Amniotic epithelial cell (primary cell): ENCODE measurements around the gene MRC2.

Experiments used
- DNase-seq: peaks from one replicate; pipeline ENCODE4 v3.0.0-alpha.2; 2010; ENCODE audit warnings: low read depth

MRC2 gene

DNA sequence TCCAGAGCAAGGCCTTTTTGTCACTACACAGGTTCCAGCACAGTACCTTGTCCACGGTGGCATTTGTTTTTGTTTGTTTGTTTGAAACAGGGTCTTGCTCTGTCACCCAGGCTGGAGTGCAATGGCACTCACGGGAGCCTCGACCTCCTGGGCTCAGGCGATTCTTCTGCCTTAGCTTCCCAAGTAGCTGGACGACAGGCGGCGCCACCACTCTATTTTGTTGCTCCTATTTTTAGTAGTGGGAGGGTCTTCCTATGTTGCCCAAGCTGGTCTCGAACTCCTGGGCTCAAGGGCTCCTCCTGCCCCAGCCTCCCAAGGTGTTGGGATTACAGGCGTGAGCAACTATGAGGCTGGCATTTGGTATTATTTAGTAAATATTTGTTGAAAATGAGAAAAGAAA, 10.3 kb downstream of the MRC2 start:
- no peak for DNase-seq

DNA sequence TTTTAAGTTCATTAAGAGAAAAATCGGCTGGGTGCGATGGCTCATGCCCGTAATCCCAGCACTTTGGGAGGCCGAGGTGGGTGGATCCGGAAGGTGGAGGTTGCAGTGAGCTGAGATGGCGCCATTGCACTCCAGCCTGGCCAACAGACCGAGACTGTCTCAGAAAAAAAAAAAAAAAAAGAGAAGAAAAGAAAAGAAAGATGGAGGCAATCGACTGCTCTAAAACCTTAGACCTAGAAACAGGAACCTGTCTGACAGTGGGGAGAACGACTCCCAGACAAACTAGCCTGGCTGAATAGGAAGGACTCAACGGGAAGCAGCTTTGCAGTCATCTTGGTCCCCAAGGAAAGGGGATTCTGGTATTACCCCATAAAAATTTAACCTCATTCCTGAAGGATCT, 13.7 kb downstream of the MRC2 start:
- DNase-seq: no peak

DNA sequence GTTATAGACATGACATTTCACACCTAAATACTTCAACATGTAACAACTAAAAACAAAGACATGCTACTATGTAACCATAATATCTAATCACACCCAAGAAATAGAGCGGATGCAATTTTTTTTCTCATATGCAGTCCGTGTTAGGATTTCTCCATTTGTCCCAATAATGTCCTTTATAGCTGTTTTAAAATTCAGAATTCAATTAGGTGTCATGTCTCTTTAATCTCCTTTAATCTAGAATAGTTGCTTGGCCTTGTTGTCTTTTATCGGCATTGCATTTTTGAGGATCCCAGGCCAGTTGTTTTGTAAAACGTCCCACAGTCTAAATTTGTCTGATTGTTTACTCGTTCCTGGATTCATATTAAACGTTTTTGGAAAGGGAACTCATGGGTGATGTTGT, 14.5 kb downstream of the MRC2 start:
- DNase-seq: no peak

DNA sequence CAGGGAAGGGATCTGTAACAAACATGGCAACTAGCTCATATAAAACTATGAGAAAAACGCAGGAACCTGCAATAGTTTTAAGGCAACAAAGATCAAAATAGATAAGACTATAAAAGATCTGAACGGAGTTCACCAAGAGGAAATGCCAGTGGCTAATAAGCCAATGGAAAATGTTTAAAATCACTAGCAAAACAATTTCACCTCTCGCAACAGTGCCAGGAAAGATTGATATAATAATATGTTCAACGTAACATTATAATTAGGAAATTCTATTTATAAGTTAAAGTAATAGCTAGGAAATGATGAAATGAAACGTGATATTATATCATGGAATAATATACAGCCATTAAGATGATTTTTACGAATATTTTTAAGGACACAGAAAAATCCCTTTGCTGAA, 16.0 kb downstream of the MRC2 start:
- no peak for DNase-seq

DNA sequence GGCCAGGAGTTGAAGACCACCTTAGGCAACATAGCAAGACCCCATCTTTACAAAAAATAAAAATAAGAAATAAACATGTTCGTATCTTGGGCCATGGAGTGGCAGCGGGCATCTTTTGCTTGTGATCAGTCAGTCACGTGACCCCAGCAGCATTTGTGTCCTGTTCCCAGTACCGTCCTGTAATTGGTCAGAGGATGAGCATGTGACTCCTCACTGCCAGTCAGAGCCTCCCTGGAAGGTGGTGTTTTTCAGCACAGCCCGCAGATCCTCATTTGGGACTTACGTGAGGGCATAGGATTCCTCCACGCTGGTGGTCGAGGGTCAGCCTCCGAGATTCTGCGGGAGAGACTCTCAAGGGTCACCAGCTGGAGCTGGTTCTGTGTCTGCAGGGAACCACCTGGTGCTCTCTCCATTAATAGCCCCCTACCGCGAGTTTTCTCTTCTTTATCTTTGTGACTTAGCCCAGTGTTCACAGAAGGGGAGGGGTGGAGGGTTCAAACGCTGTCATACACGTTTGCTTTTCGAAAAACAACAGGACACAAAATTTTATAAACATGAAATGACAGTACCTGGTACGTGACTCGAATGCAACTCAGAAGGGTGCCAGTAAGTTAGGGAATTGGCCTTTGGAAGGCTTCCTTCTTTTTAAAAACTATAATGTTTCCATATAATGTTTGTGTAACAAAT, 17.2 kb downstream of the MRC2 start:
- DNase-seq: no peak

DNA sequence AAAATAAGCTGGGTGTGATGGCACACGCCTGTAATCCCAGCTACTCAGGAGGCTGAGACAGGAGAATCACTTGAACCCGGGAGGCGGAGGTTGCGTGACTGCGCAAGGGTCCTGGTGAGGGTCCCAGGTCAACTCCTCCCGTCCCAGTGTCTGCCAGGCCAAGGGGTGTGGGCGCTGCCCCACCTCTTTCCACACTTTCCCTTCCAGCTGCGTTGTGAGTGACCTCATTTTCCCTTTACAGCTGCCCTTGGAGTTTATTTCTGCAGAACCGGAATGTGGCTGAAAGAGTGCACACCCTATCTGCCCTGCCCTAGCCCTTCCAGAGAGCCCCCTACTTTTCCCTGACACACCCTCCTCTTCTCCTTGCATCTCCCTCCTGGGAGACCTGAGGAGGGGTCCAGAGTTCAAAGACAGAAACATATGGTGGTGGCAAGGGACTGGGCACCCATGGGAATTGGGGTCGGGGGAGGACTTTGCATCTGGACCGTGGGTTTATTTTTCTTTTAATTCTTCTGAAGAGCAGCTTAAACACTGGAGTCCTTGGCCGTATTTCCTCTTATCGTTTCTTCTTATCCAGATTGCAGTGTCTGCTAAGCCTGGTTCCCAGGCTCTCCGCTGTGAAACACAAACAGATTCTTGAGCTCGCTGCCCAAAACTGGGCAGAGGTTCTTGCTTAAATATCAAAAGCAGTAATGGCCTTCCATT, 20.9 kb downstream of the MRC2 start:
- no peak for DNase-seq

DNA sequence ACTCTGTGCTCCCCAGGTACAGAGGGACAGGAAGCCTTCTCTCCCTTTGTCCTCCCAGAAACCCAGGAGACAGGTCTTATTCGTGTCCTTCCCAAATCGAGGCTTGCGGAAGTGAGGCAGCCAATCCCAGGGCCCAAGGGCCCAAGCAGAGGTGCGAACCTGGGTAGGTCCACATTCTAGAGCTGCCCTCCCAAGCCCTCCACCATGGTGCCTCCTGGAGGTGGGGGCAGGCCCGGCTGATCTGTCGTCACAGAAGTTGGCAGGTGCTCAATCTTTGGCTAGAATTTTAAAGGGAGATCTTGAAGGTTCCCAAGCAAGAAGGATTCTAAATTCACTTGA, 21.5 kb downstream of the MRC2 start:
- DNase-seq: no peak

DNA sequence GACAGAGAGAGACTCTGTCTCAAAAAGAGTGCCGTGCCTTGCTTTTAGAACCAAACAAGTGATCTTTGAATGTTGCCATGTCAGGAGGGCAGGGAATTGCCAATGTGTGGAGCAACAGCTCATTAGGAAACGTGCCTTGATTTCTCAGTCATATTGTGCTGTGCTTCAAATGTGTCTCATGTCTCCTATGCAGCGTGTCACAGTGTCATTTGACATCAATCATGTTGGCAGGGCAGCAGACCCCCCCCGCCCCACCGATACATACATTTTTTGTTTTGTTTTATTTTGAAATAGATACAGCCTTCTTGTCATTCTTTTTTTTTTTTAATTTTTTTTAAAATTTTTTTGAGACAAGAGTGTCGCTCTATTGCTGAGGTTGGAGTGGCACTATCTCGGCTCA, 22.1 kb downstream of the MRC2 start:
- no peak for DNase-seq

DNA sequence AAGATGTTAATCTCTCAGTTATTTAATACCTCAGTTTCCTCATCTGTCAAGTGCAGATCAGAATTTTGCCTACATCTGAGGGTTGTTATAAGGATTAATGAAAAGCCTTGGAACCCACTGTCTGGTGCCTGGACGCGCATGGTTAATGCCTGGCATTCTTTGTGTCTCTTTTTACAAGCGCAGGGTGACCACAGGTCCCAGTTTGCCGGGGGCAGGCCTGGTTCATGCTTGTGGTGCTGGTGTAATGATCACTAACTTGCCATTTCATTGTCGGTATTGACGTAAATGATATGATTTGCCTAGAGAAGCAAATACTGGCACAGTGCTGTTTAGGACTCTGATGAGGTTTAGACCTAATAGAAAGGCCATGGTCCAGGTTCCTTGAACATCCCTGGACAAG, 23.1 kb downstream of the MRC2 start:
- no peak for DNase-seq

DNA sequence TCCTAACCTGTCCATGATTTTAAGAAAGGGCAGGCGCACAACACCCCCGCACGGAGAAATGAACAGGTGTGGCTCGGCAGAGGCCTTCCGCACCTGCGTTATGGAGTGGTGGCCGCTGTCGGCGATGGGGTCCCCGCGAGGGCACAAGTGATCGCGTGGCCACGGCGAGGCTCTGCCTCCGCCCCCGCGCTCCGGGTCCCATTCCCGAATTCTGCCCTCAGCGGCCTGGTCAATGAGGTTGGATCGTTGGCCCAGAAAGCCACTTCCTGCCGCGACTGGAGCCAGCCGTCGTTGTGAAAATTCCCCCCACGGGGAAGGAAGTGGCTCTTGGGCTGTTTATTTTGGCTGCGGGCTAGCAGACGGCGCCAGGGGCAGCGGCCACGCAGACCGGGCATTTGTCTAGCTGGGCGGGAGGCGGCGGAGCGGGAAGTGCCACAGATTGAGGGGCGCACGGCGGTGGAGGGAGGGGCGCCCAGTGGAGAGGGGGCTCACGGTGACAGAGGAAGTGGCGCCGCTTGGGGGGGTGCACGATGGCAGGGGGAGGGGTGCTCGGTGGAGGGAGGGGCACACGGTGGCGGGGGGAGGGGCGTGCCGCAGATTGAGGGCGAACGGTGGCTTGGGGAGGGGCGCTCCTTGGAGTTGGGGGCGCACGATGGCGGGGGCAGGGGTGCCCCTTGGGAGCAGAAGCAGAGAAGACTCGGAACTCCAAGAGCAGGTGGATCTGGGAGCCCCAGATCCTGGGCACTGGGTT, 25.0 kb downstream of the MRC2 start:
- DNase-seq: no peak

DNA sequence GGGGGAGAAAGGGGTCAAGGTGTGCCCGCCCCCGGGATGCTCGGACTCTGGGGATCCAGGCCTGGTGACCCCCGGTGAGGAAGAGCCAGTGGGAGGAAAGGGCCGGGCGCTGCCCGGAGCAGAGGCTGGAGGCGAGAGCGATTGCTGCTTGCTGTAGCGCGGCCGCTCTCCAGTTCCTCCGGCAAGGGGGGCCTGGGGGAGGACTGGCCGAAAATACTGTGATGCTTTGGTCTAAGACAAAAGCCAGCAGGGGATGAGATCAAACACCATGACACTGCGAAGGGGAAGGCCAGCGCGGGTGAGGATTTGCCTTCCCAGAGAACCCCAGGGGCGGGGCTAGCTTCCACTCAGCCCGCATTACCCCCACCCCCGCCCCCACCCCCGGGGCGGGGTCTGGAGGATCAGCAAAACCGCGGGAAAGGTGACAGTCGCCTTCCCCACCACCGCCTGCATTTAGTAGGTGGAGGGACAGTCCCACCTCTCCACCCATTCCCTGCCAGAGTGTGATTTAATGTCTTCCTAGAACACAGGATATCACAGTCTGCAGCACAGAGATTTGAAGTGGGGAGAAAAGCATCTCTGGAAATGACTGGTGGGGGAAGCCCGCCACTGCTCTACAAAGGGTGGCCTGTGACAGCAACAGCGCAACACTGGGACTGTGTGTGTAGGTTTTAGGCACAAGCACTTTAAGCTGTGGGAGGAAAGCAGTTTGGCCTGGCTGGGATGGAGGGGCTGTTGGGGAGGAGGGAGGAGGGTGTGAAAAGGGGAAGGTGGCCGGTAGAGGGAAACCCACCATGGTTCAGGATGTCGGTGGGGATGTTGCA, 25.7 kb downstream of the MRC2 start:
- no peak for DNase-seq

DNA sequence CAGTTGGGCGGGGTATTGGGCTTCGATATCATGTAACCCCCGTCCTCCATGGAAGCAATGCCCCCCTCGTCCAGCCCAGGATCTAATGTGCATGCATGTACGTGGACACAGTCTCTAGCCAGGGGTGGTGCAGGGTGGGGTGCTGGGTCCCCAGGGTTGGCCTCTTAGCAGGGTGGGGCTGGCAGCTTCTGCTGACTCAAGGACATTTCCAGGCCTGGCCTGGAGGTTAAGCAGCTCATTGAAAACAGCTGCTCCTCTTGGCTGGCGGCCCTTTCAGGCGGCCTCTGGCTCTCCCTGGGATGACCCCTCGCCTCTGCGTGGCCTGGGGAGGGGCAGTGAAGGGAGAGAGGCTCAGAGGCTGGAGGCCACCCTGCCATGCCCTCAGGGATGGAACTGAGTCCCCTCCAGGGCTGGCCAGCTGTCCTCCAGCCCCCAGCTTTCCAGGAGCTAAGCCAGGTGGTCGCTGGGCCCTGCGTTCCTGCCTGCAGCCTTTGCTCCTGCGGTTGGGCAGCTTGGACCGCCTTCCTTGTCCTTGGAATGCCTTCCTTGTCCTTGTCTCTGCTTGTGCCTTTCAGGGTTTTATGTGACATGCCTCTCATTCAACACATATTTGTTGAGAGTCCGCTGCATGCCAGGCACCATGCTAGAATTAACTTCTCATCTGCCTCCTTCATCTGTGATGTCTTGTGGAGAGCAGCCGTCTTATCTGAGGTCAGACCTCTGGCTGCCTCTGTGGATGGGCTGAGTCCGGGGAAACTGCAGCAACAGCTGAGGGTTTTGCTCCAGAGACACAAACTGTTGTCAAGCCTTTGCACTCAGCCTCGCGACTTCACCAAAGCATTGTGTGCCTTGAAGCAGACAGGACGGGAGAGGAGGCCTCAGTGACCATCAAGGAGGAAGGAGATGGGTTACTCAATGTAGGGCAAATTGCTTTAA, 26.6 kb downstream of the MRC2 start:
- peak; percentile 60 for DNase-seq

DNA sequence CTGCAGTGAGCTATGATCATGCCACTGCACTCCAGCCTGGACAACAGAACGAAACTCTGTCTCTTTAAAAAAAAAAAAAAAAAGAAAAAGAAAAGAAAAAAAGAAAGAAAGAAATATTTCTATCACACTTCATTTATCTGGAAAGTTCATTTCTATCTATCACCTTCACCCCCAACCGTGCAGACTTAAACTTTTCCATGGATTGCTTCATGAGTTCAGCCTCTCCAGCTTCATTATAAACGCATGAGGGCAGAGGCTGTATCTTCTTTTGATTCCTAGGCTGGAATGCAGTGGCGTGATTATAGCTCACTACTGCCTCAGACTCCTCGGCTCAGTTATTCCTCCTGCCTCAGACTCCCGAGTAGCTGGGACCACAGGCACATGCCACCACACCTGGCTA, 28.2 kb downstream of the MRC2 start:
- no peak for DNase-seq

DNA sequence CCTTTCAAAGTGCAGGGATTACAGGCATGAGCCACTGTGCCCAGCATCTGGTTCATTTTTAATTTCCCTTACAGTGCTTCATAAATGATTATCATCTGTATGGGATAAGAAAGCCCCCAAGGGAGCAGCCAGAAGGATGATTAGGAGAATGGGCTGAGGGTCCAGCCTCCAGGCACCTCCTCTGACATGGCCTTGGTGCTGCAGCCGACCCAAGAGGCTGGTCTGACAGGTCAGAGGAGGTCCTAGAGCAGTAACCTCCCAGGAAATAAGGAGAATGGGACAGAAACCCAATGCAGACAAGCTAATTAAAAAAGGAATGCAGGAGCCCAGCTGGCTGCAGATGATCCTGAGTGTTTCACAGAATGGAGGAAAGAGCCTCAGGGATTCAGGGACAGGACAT, 29.0 kb downstream of the MRC2 start:
- no peak for DNase-seq

DNA sequence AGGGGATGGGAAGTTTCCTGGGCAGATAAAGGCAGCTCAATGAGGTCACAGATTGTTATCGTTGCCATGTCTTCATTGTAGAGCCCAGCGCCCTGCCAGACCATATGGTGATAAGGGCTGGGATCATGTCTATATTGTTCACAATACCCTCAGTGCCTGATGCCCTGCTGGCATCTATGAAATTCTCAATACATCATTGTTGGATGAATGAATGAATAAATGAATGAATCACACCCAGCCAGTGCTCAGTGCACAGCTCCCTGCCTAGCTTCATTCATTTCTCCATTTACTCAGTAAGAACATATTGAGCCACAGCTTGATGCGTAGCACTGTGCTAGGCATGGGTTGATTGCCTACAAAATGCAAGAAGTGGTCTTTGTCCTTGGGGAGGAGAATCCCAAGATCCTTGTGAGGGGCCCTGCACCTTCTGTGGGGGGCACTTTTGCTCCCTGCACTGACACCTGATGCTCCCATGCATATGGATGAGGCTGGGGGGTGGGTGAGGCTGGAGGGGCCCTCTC, 29.7 kb downstream of the MRC2 start:
- no peak for DNase-seq

DNA sequence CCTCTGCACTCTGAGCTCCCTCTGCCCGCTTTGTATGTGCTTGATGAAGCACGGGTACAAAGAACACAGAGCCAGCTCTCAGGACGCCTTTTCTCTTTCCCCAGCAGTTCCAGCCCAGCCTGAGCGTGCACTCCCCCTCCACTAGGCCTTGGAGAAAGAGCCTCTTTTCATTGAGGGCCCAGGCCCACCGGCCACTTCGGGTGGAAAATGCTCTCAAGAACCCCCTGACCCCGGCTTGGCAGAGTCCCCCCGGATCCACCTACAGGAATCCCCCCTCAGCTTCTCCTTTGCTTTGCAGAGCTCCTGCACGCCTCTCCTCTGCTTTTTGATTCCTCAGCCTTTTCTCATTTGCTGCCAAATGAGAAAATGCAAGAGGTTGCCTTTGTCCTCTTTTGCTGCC, 30.2 kb downstream of the MRC2 start:
- no peak for DNase-seq

DNA sequence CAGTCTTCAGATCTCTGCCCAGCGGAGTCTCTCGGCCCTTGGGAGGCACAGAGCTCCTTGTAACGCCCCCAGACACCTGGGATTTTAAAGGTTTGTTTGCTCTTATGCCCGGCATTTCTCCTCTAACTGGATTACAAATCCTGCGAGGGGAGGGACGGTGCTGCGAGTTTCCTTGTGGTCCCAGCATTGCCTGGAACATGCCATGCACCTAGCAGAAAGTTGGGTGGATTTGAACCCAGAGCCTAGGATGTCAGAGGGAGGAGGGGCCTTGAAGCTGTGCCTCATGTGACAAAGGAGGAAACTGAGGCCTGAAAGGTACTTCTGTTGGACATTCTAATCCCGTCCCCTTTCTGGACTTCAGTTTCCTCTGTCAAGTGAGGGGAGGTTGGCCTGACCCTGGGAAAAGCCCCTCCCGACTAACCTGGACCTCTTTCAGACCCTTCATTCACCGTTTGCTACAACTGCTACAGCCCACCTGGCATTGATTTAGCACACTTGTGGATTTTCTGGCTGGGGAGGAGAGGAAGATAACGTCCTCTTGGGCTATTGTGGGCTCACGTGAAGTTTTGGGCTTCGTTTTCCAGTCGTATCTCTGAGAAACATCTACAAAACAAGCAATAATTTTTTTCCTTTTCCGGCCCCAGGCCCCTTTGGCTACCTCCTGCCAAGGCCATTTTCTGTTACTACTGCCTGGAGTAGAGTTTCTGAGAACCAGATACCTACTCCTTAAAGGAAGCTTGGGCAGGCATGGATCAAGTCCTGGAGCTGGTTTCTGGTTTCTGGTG, 30.9 kb downstream of the MRC2 start:
- no peak for DNase-seq

DNA sequence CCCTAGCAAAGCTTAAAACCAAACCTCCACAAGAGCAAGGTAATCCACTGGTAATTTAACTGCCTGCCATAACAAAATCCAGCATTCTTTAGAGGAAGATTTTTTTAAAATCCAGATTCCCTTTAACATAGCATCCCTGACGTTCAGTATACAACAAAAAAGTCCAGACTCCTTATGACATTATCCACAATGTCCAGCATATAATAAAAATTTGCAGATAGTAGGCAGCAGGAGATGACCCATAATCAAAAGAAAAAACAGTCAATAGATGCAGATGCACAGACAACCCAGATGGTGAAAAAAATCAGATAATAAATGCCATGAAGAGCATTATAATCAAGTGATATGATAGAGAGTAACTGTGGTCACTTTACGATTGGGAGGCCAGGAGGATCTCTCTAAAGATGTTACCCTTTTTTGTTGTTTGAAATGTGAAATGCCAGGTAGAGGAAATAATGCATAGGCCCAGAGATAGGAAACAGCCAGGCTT, 33.2 kb downstream of the MRC2 start:
- DNase-seq: no peak

DNA sequence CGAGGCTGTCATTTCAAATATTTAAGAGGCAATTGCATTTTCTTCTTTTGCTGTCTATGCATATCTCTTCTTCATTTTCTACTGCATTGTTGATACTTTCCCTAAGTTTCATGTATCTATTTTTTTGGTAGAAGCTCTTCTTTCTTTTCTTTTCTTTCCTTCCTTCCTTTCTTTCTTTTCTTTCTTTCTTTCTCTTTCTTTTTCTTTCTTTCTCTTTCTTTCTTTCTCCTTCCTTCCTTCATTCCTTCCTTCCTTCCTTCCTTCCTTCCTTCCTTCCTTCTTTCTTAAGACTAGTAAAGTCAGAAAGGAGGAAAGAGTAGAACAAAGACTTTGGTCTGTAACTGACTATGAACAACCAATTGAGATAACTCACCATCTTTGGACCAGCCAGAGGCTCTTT, 33.9 kb downstream of the MRC2 start:
- DNase-seq: no peak

DNA sequence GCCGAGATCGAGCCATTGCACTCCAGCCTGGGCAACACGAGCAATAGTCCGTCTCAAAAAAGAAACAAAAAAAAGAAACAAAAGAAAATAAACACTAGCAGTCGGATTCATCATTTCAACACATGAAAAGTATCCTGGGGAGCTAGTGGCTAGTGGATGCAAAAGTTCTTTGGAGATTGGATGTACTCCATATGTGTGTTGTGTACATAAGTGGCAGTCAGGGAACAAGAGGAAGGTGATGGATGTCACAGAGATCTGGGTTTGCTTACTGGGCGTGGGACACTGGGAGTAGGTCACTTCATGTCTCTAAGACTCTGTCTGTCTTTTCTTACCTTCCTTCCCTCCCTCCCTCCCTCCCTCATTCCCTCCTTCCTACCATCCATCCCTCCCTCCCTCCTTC, 35.4 kb downstream of the MRC2 start:
- no peak for DNase-seq
